ENCODE data around the gene TCF23. TPM values are rescaled to one million over a fixed set of nuclear protein-coding genes. Genes with fewer than 3 reads are reported as not detected.
A peak's percentile ranks its signal among the peaks of the same experiment; 100 is the strongest.
"Not testable (repeated sequence)": the region's sequence is repeated elsewhere in the genome, so short reads cannot be mapped to it uniquely, and the experiment has no call there.

TCF23 gene
- total RNA-seq, 1 donor from 2014 or later, result 0.52 TPM

DNA sequence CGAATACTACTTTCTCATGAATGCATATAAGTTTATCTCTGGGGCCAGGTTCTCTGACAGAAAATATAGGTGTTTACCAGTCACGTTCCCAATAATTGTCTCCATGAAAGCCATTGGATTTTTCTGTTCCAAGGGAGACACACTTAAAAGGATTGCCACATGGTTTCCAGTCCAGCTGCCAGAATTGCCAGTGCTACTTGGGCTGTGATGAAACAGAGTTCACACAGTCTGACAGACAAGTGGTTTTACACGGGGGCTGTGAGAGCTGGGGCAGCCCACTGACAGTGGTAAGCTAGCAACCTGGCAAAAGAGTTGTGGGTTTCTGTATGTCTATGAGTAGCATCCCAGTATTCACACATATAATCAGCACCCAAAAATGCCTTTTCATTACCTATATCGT lies 35.3 kb downstream of the TCF23 start:
- Histone ChIP-seq H3K9me3 (ENCODE audit: control insufficient read depth in 3 of 3, low read length in 3 of 3) (no peaks in the 10 kb centered on the region), H3K27me3 (ENCODE audit: control insufficient read depth in 3 of 3, insufficient read depth in 3 of 3, low read length in 3 of 3) (no peaks in the 10 kb centered on the region), H3K9ac (ENCODE audit: low read depth in 1 of 3, low read length in 3 of 3) (no peak overlapping the region), H3K27ac (ENCODE audit: low read depth, low read length) (peak overlapping the region; percentile 16), H3K4me3 (ENCODE audit: low read length in 3 of 3) (no peak overlapping the region), H3K36me3 (ENCODE audit: control insufficient read depth in 3 of 3, insufficient read depth in 3 of 3, low read length in 3 of 3) (no peaks in the 10 kb centered on the region), H3K4me1 (ENCODE audit: control insufficient read depth in 3 of 3, insufficient read depth in 3 of 3, low read length in 3 of 3) (peaks cover 17 to 26% (median 26%) of the 10 kb centered on the region in 3 donors)

DNA sequence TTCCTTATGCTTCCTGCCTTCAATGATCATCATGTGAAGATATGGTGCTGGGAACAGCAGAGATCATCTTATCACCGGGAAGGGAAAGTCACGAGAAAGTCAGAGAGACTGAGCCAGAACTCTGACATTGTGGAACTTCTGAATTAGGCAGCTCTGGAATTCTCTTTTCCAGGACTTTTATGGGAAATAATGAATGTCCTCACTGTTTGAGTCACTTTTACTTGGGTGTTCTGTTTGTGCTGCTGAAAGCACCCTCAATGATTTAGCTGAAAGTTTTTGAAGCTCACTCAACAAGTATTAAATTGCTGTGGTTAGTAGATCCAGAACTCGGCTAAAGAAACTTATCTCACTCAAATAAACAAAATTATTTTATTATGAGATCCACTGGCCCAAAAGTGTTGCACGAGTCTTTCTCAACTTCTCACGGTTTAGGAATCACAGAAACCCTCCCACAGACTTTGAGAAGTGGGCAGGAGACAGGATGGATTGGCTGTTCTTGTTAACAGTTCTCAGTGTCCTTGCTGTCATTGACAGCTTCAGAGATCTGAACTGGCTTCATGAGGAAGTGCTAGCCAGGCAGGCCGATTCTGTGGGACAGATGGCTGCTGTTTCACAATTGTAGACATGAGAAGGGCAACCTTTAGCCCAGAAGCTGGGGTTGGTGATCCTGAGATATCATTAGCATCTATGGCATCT lies 36.7 kb downstream of the TCF23 start:
- peaks cover 17 to 26% (median 26%) of the 10 kb centered on the region in 3 donors for H3K4me1 ChIP-seq (ENCODE audit: control insufficient read depth in 3 of 3, insufficient read depth in 3 of 3, low read length in 3 of 3)
- peak overlapping the region; percentile 16 for H3K27ac ChIP-seq (ENCODE audit: low read depth, low read length)

DNA sequence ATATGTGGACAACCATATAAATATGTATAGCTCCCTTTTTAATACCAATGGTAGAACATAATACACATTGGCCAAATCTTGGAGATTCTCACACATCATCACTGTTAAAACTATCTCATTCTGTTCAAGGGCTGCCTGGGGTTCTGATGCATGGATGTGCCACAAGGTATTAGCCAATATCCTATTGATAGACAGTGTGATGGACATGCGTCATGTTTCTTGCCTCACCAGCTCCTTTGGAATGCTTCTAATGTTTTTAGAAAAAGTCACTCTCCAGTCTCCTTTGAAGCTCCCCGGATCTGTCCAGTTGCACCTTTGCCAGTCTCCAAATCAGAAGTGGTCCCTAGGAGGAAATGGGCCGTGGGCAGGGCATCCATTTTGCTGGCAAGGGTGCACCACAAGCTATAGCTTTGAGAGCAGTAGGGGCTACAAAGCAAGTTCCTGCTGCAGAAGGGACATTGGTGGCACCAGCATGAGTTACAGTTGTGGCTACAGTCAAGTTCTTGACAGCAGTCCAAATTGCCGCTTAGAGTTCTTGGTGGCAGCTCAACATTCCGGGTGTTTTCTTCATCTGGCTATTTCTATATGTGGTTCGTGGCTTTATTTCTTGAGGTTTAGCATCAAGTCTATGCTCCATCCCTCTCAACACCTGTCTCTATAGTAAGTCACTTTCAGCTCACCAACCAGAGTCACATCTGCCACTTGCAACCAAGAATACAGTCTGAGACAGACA lies 38.0 kb downstream of the TCF23 start:
- H3K9ac ChIP-seq (ENCODE audit: low read depth in 1 of 3, low read length in 3 of 3), result no peak overlapping the region
- H3K36me3 ChIP-seq (ENCODE audit: control insufficient read depth in 3 of 3, insufficient read depth in 3 of 3, low read length in 3 of 3), result no peaks in the 10 kb centered on the region
- H3K27me3 ChIP-seq (ENCODE audit: control insufficient read depth in 3 of 3, insufficient read depth in 3 of 3, low read length in 3 of 3), result no peaks in the 10 kb centered on the region
- no peak overlapping the region for H3K4me3 ChIP-seq (ENCODE audit: low read length in 3 of 3)
- no peaks in the 10 kb centered on the region for H3K9me3 ChIP-seq (ENCODE audit: control insufficient read depth in 3 of 3, low read length in 3 of 3)
- no peak overlapping the region for H3K27ac ChIP-seq (ENCODE audit: low read depth, low read length)
- H3K4me1 ChIP-seq (ENCODE audit: control insufficient read depth in 3 of 3, insufficient read depth in 3 of 3, low read length in 3 of 3), result peaks cover 17 to 26% (median 26%) of the 10 kb centered on the region in 3 donors

More for the DNA sequence above, 36.7 kb downstream of the TCF23 start:
- Histone ChIP-seq H3K27me3 (ENCODE audit: control insufficient read depth in 3 of 3, insufficient read depth in 3 of 3, low read length in 3 of 3) (no peaks in the 10 kb centered on the region), H3K36me3 (ENCODE audit: control insufficient read depth in 3 of 3, insufficient read depth in 3 of 3, low read length in 3 of 3) (no peaks in the 10 kb centered on the region), H3K9ac (ENCODE audit: low read depth in 1 of 3, low read length in 3 of 3) (no peak overlapping the region), H3K4me3 (ENCODE audit: low read length in 3 of 3) (no peak overlapping the region), H3K9me3 (ENCODE audit: control insufficient read depth in 3 of 3, low read length in 3 of 3) (no peaks in the 10 kb centered on the region)

DNA sequence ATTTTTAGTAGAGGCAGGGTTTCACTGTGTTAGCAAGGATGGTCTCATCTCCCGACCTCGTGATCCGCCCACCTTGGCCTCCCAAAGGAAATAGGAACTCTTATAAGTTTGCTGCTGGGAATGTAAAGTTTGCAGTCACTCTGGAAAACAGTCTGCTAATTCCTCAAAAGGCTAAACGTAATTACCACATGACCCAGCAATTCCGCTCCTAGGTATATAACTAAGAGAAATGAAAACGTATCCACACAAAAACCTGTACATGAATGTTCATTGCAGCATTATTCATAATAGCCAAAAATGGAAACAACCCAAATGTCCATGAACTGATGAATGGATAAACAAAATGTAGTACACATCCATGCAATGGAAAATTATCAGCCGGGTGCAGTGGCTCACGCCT lies 41.2 kb downstream of the TCF23 start:
- H3K9me3 ChIP-seq (ENCODE audit: control insufficient read depth in 3 of 3, low read length in 3 of 3), result no peaks in the 10 kb centered on the region
- H3K36me3 ChIP-seq (ENCODE audit: control insufficient read depth in 3 of 3, insufficient read depth in 3 of 3, low read length in 3 of 3), result no peaks in the 10 kb centered on the region
- peaks cover 10 to 17% (median 15%) of the 10 kb centered on the region in 3 donors for H3K4me1 ChIP-seq (ENCODE audit: control insufficient read depth in 3 of 3, insufficient read depth in 3 of 3, low read length in 3 of 3)
- H3K27me3 ChIP-seq (ENCODE audit: control insufficient read depth in 3 of 3, insufficient read depth in 3 of 3, low read length in 3 of 3), result no peaks in the 10 kb centered on the region
- H3K27ac ChIP-seq (ENCODE audit: low read depth, low read length), result no peak overlapping the region
- H3K4me3 ChIP-seq (ENCODE audit: low read length in 3 of 3), result no peak overlapping the region
- H3K9ac ChIP-seq (ENCODE audit: low read depth in 1 of 3, low read length in 3 of 3), result no peak overlapping the region

DNA sequence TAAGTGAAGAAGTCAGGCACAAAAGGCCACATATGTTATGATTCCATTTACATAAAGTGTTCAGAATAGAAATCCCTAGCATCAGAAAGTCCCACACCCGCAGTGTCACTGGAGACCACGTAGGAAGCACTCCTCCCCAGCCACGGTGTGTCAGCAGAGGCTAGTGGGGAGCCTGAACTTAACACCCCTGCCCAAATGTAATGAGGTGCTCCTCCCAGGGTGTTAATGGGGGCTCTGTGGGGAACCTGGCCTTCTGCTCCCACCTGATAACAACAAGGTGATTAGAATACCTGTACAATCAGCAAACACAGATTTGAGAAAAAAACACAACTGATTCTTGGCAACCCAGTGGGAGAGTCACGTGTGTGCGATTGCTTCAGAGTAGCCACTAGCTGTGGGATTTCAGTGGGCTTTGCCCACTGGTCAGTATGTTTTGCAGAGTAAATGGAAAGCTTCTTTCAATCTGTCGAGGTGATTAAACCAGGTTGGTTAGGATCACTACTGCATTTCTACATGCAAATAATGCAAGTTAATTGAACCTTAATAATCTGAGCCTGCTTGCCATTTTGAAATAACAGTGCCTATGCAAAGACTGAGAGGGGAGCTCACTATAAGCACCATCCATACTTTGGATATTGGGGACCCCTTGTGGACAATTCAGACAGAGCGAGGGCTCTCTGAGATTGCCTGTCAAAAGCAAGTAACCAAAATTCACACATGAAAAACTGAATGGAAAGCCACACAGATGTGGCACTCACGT lies 42.4 kb downstream of the TCF23 start:
- Histone ChIP-seq H3K36me3 (ENCODE audit: control insufficient read depth in 3 of 3, insufficient read depth in 3 of 3, low read length in 3 of 3) (no peaks in the 10 kb centered on the region), H3K9me3 (ENCODE audit: control insufficient read depth in 3 of 3, low read length in 3 of 3) (no peaks in the 10 kb centered on the region), H3K9ac (ENCODE audit: low read depth in 1 of 3, low read length in 3 of 3) (no peak overlapping the region), H3K4me1 (ENCODE audit: control insufficient read depth in 3 of 3, insufficient read depth in 3 of 3, low read length in 3 of 3) (peaks cover 4 to 9% (median 5%) of the 10 kb centered on the region in 3 donors), H3K27me3 (ENCODE audit: control insufficient read depth in 3 of 3, insufficient read depth in 3 of 3, low read length in 3 of 3) (no peaks in the 10 kb centered on the region), H3K4me3 (ENCODE audit: low read length in 3 of 3) (no peak overlapping the region), H3K27ac (ENCODE audit: low read depth, low read length) (no peak overlapping the region)

DNA sequence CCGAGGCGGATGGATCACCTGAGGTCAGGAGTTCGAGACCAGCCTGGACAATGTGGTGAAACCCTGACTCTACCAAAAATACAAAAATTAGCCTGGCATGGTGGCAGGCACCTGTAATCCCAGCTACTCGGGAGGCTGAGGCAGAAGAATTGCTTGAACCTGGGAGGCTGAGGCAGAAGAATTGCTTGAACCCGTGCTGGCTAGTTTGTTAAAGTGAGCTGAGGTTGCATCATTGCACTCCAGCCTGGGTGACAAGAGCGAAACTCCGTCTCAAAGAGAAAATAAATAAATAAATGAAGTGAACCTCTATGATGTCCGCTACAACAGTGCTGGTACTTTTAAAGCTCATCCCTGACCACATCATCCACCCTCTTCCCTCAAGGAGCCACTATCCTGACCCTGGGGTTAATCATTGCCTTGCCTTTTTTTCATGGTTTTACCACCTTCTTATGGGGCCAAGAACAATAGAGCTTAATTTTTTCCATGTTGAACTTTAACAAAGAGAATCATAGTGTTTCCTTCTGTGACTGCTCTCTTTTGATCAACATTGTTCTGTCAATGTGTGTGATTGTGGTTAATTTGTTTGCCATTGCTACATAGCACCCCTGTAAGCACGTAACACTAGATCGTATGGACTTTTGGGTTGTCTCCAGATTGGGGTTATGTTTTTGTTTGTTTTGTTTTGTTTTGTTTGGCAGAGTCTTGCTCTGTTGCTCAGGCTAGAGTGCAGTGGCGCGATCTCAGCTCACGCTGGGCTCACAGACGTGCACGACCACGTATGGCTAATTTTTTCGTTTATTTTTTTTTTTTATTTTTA lies 45.9 kb downstream of the TCF23 start:
- Histone ChIP-seq H3K9me3 (ENCODE audit: control insufficient read depth in 3 of 3, low read length in 3 of 3) (no peaks in the 10 kb centered on the region), H3K4me3 (ENCODE audit: low read length in 3 of 3) (no peak overlapping the region), H3K27ac (ENCODE audit: low read depth, low read length) (no peak overlapping the region), H3K27me3 (ENCODE audit: control insufficient read depth in 3 of 3, insufficient read depth in 3 of 3, low read length in 3 of 3) (no peaks in the 10 kb centered on the region), H3K36me3 (ENCODE audit: control insufficient read depth in 3 of 3, insufficient read depth in 3 of 3, low read length in 3 of 3) (peaks cover 0 to 5% (median under 1%) of the 10 kb centered on the region in 3 donors), H3K9ac (ENCODE audit: low read depth in 1 of 3, low read length in 3 of 3) (no peak overlapping the region), H3K4me1 (ENCODE audit: control insufficient read depth in 3 of 3, insufficient read depth in 3 of 3, low read length in 3 of 3) (no peaks in the 10 kb centered on the region)

DNA sequence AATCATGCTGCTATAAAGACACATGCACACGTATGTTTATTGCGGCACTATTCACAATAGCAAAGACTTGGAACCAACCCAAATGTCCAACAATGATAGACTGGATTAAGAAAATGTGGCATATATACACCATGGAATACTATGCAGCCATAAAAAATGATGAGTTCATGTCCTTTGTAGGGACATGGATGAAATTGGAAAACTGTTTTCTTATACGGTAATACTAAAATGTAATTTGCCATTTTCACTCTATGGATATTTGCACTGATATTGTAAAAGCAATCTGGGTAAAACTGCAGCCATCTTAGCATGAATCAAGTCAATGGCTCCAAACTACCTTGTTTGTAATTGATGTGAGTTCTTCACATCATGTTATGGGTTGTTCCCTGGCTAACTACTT lies 47.0 kb downstream of the TCF23 start:
- H3K9me3 ChIP-seq (ENCODE audit: control insufficient read depth in 3 of 3, low read length in 3 of 3); H3K9ac ChIP-seq (ENCODE audit: low read depth in 1 of 3, low read length in 3 of 3); H3K4me1 ChIP-seq (ENCODE audit: control insufficient read depth in 3 of 3, insufficient read depth in 3 of 3, low read length in 3 of 3); H3K27me3 ChIP-seq (ENCODE audit: control insufficient read depth in 3 of 3, insufficient read depth in 3 of 3, low read length in 3 of 3); H3K27ac ChIP-seq (ENCODE audit: low read depth, low read length); H3K4me3 ChIP-seq (ENCODE audit: low read length in 3 of 3): not testable (repeated sequence)
- H3K36me3 ChIP-seq (ENCODE audit: control insufficient read depth in 3 of 3, insufficient read depth in 3 of 3, low read length in 3 of 3), result peaks cover 7 to 11% (median 7%) of the 10 kb centered on the region in 3 donors

DNA sequence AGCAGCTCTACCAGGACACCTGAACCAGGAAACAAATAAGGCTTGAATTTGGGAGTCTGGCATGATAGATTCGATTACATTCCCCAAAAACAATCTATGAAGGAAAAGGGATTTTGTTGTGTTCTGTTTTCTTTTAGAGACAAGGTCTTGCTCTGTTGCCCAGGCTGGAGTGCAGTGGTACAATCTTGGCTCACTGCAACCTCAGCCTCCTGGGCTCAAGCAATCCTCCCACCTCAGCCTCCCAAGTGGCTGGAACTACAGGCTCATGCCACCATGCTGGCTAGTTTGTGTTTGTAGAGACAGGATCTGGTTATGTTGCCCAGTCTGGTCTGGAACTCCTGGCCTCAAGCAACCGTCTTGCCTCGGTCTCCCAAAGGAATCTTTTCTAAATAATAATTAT lies 49.3 kb downstream of the TCF23 start:
- H3K9ac ChIP-seq (ENCODE audit: low read depth in 1 of 3, low read length in 3 of 3); H3K27me3 ChIP-seq (ENCODE audit: control insufficient read depth in 3 of 3, insufficient read depth in 3 of 3, low read length in 3 of 3); H3K4me3 ChIP-seq (ENCODE audit: low read length in 3 of 3); H3K9me3 ChIP-seq (ENCODE audit: control insufficient read depth in 3 of 3, low read length in 3 of 3); H3K27ac ChIP-seq (ENCODE audit: low read depth, low read length); H3K4me1 ChIP-seq (ENCODE audit: control insufficient read depth in 3 of 3, insufficient read depth in 3 of 3, low read length in 3 of 3): not testable (repeated sequence)
- H3K36me3 ChIP-seq (ENCODE audit: control insufficient read depth in 3 of 3, insufficient read depth in 3 of 3, low read length in 3 of 3), result peaks cover 20 to 28% (median 26%) of the 10 kb centered on the region in 3 donors

DNA sequence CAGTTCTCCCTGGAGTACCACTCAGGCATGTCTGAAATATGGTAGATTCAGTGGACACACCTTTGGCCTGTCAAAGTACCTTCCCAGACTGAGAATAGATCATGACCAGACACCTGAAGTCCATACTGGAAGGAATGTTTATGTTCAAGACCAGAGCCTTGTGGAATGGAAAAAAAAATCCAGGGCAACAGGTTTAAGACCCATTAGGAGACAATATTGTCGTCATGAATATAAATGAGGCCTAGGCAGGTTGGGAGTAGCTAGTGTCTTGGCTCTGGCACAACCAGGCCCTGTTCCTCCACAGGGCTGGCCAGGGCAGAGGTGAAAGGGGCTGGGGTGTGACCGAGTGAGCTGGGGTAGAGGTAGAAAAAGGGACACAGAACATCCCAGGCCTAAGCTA lies 49.8 kb downstream of the TCF23 start:
- Histone ChIP-seq H3K4me1 (ENCODE audit: control insufficient read depth in 3 of 3, insufficient read depth in 3 of 3, low read length in 3 of 3) (no peaks in the 10 kb centered on the region), H3K36me3 (ENCODE audit: control insufficient read depth in 3 of 3, insufficient read depth in 3 of 3, low read length in 3 of 3) (peaks cover 24 to 33% (median 30%) of the 10 kb centered on the region in 3 donors), H3K9ac (ENCODE audit: low read depth in 1 of 3, low read length in 3 of 3) (no peak overlapping the region), H3K9me3 (ENCODE audit: control insufficient read depth in 3 of 3, low read length in 3 of 3) (no peaks in the 10 kb centered on the region), H3K27me3 (ENCODE audit: control insufficient read depth in 3 of 3, insufficient read depth in 3 of 3, low read length in 3 of 3) (no peaks in the 10 kb centered on the region), H3K4me3 (ENCODE audit: low read length in 3 of 3) (no peak overlapping the region), H3K27ac (ENCODE audit: low read depth, low read length) (no peak overlapping the region)

All from skeletal muscle tissue (tissue), 4 donors.